Astrocyte (in vitro differentiated cells and primary cell): ENCODE results near the gene C2. TPM values are rescaled to one million over a fixed set of nuclear protein-coding genes. Genes with fewer than 3 reads are reported as not detected.
A peak's percentile ranks its signal among the peaks of the same experiment; 100 is the strongest.

ENCODE experiments used
- DNase-seq: peaks from one replicate; pipeline ENCODE4 v3.0.0-alpha.2; 2010; ENCODE audit warnings: low read depth
- FAIRE-seq: peaks from 2 replicates; lab custom pipeline; 2011; peaks lifted over from hg19 to GRCh38; lab: Jason Lieb, UNC
- H2AFZ ChIP-seq: 2 replicates; pipeline ENCODE4 v1.6.0; 2012; ENCODE audit warnings: low read depth, low read length, inconsistent platforms
- H3K27ac ChIP-seq: 2 replicates; pipeline ENCODE4 v1.5.1; 2011; ENCODE audit warnings: low read depth, low read length, inconsistent platforms
- H3K27me3 ChIP-seq: 2 replicates; pipeline ENCODE4 v1.6.0; 2011; ENCODE audit warnings: low read length, inconsistent platforms; ENCODE audit not compliant: insufficient read depth
- H3K36me3 ChIP-seq: 2 replicates; pipeline ENCODE4 v1.5.1; 2011; ENCODE audit warnings: low read length, inconsistent platforms; ENCODE audit not compliant: insufficient read depth
- H3K4me1 ChIP-seq: 2 replicates; pipeline ENCODE4 v1.5.1; 2011; ENCODE audit warnings: low read length, inconsistent platforms; ENCODE audit not compliant: insufficient read depth
- H3K4me2 ChIP-seq: 2 replicates; pipeline ENCODE4 v1.6.0; 2012; ENCODE audit warnings: low read length, inconsistent platforms
- H3K4me3 ChIP-seq: 2 replicates; pipeline ENCODE4 v1.5.1; 2011; ENCODE audit warnings: low read depth, mild to moderate bottlenecking, low read length, inconsistent platforms; ENCODE audit not compliant: insufficient read depth
- H3K79me2 ChIP-seq: 2 replicates; pipeline ENCODE4 v1.6.0; 2012; ENCODE audit warnings: mild to moderate bottlenecking, low read length, inconsistent platforms; ENCODE audit not compliant: insufficient read depth
- H3K9ac ChIP-seq: 2 replicates; pipeline ENCODE4 v1.6.0; 2012; ENCODE audit warnings: mild to moderate bottlenecking, low read length, inconsistent platforms
- H3K9me3 ChIP-seq: 2 replicates; pipeline ENCODE4 v1.5.1; 2012; ENCODE audit warnings: low read depth, mild to moderate bottlenecking, low read length, inconsistent platforms; ENCODE audit not compliant: insufficient read depth
- H4K20me1 ChIP-seq: 2 replicates; pipeline ENCODE4 v1.6.0; 2012; ENCODE audit warnings: low read length, inconsistent platforms; ENCODE audit not compliant: insufficient read depth
- H3K27ac Mint-ChIP-seq: one replicate; pipeline ENCODE4 v1.8.0; 2021; ENCODE audit warnings: mild to moderate bottlenecking, mixed read lengths; ENCODE audit not compliant: unreplicated experiment
- H3K27me3 Mint-ChIP-seq: one replicate; pipeline ENCODE4 v1.8.0; 2021; ENCODE audit warnings: low read depth, mixed read lengths; ENCODE audit not compliant: unreplicated experiment
- H3K36me3 Mint-ChIP-seq: one replicate; pipeline ENCODE4 v1.8.0; 2021; ENCODE audit warnings: low read depth, mixed read lengths; ENCODE audit not compliant: unreplicated experiment
- H3K4me1 Mint-ChIP-seq: one replicate; pipeline ENCODE4 v1.8.0; 2021; ENCODE audit warnings: low read depth, mixed read lengths; ENCODE audit not compliant: unreplicated experiment
- H3K4me3 Mint-ChIP-seq: one replicate; pipeline ENCODE4 v1.8.0; 2021; ENCODE audit warnings: mild to moderate bottlenecking, moderate library complexity, mixed read lengths; ENCODE audit not compliant: unreplicated experiment
- H3K9me3 Mint-ChIP-seq: one replicate; pipeline ENCODE4 v1.8.0; 2021; ENCODE audit warnings: mild to moderate bottlenecking, mixed read lengths; ENCODE audit not compliant: unreplicated experiment
- EZH2 ChIP-seq: IDR thresholded peaks from 2 replicates; pipeline ENCODE4 v1.6.1; 2012; ENCODE audit warnings: mild to moderate bottlenecking, low read length, inconsistent platforms; ENCODE audit not compliant: insufficient read depth
- total RNA-seq: library from RNA; stranded (reverse); gene quantifications from 2 replicates; pipeline ENCODE4 v1.2.1, GENCODE V29; 2021
- TF ChIP-seq, protein P1 (sequence below): IDR thresholded peaks from 2 replicates; pipeline ENCODE4 v1.5.1; 2011; ENCODE audit warnings: low read depth, mild to moderate bottlenecking, inconsistent platforms, low read length, moderate library complexity; ENCODE audit not compliant: insufficient read depth

The C2 gene
- total RNA-seq, 1 donor from 2014 or later = 0.20 TPM

DNA sequence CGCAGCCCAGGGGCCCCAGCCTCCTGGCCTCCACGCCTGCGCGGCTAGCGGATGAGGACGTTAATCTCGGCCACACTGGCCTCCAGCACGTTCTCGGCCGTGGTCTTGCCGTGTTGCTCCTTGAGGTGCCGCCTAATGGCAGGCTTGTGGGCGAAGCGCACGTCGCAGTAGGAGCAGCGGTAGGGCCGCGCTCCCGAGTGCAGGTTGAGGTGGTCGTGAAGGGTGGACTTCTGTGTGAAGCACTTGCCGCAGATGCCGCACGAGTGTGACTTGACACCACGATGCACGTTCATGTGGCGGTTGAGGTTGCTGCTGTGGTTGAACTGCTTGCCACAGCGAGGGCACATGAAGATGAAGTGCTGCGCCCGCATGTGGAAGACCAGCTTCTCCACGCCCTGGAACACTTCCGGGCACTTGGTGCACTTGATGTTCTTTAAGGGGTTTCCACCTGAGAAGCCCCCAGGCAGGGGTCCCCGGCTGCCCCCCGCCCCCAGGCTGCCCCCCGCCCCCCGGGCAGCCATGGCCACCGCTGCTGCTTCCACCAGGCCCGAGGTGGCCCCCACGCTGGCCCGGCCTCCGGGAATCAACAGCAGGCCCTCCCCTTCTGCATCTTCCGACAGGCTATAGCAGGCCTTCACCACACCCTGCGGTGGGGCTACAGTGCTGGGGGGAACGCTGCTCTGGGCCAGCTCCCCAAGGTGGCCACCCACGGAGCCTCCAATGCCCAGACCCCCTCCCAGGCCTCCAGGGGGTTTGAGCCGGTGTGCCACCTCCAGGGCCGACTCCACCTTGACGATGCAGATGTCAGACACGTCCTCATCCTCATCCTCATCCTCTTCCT is 27.4 kb upstream of the C2 start:
- peaks cover under 1% of the 10 kb centered on the region for H3K36me3 ChIP-seq
- peaks cover 4% of the 10 kb centered on the region for H4K20me1 ChIP-seq
- DNase-seq (no peak), FAIRE-seq (no peak)
- H3K27ac ChIP-seq = no peak overlapping the region
- H3K4me3 Mint-ChIP-seq = peak overlapping the region; percentile 68
- no peaks in the 10 kb centered on the region for H3K9me3 Mint-ChIP-seq
- H3K79me2 ChIP-seq = peaks cover 14% of the 10 kb centered on the region
- H2AFZ ChIP-seq = no peak overlapping the region
- H3K4me2 ChIP-seq = peak overlapping the region; percentile 24
- H3K27ac Mint-ChIP-seq = no peak overlapping the region
- no peak overlapping the region for H3K4me3 ChIP-seq
- H3K4me1 ChIP-seq = peaks cover 20% of the 10 kb centered on the region
- no peak overlapping the region for H3K9ac ChIP-seq
- H3K36me3 Mint-ChIP-seq = no peaks in the 10 kb centered on the region
- TF ChIP-seq EZH2 = no peak
- H3K27me3 ChIP-seq = no peaks in the 10 kb centered on the region
- peaks cover 5% of the 10 kb centered on the region for H3K27me3 Mint-ChIP-seq
- no peaks in the 10 kb centered on the region for H3K9me3 ChIP-seq
- H3K4me1 Mint-ChIP-seq = peaks cover 11% of the 10 kb centered on the region

DNA sequence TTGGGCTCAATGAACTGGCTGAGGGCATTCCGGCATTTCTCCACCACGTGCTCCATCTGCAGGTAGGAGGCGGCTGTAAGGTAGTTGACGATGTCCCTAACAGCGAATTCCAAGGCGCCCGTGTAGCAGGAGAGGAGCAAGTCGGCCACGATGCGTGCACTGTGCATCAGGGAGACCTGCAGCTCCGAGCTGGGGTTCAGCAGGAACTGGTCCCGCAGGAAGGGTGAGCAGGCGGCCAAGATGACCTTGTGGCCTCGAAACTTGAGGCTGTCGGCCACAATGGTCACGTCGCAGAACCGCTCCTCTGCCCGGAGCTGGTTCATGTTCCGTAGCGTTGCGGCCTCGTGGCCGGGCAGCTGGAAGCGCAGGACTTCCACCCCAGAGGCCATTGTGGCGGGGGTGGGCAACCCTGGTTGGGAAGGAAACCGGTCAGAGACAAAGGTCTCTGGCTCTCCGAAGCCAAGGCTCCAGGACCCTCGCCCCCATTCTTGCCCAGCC is 26.6 kb upstream of the C2 start:
- Mint-ChIP-seq H3K4me3 (peak overlapping the region; percentile 68), H3K27ac (no peak overlapping the region), H3K36me3 (no peaks in the 10 kb centered on the region), H3K9me3 (no peaks in the 10 kb centered on the region), H3K27me3 (peaks cover 8% of the 10 kb centered on the region), H3K4me1 (peaks cover 11% of the 10 kb centered on the region)
- peaks cover 20% of the 10 kb centered on the region for H3K4me1 ChIP-seq
- FAIRE-seq (no peak), DNase-seq (no peak)
- H3K36me3 ChIP-seq = no peaks in the 10 kb centered on the region
- peaks cover 14% of the 10 kb centered on the region for H3K79me2 ChIP-seq
- no peak for TF ChIP-seq EZH2
- TF ChIP-seq, protein P1, sequence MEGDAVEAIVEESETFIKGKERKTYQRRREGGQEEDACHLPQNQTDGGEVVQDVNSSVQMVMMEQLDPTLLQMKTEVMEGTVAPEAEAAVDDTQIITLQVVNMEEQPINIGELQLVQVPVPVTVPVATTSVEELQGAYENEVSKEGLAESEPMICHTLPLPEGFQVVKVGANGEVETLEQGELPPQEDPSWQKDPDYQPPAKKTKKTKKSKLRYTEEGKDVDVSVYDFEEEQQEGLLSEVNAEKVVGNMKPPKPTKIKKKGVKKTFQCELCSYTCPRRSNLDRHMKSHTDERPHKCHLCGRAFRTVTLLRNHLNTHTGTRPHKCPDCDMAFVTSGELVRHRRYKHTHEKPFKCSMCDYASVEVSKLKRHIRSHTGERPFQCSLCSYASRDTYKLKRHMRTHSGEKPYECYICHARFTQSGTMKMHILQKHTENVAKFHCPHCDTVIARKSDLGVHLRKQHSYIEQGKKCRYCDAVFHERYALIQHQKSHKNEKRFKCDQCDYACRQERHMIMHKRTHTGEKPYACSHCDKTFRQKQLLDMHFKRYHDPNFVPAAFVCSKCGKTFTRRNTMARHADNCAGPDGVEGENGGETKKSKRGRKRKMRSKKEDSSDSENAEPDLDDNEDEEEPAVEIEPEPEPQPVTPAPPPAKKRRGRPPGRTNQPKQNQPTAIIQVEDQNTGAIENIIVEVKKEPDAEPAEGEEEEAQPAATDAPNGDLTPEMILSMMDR = no peak
- H3K9me3 ChIP-seq = no peaks in the 10 kb centered on the region
- peak overlapping the region; percentile 72 for H3K9ac ChIP-seq
- peak overlapping the region; percentile 92 for H3K4me2 ChIP-seq
- H3K27me3 ChIP-seq = no peaks in the 10 kb centered on the region
- peaks cover 4% of the 10 kb centered on the region for H4K20me1 ChIP-seq
- H3K27ac ChIP-seq = no peak overlapping the region
- H3K4me3 ChIP-seq = peak overlapping the region; percentile 66
- peak overlapping the region; percentile 45 for H2AFZ ChIP-seq

DNA sequence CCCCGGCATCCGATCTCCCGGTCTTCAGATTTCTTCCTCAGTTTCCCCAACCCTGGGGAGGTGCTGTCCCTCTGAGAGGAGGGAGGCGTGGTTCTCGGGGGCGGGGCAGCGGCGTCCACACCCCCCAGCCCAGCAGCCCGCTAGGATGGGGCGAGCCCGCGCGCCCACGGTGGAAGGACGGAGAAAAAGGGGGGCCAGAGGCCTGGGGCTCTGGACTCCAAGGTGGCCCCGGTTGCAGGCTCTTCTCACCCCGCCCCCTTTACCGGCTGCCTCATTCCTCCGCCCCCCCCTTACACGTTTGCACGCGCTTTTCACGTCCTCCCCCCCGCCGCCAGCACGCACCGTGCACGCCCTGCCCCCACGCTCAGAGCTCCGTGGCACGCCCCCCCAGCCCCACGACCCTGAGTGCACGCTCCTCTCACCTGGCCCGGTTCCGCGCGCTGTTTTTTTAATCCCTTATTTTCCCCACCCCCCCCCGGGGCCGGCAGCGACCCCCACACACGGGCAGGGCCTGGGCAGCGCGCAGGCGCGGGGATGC is 26.0 kb upstream of the C2 start:
- H3K4me1 Mint-ChIP-seq = peaks cover 11% of the 10 kb centered on the region

More for the DNA sequence above, 26.0 kb upstream of the C2 start:
- H3K79me2 ChIP-seq = peaks cover 14% of the 10 kb centered on the region
- TF ChIP-seq, protein P1 = no peak
- no peak for TF ChIP-seq EZH2
- peak overlapping the region; percentile 66 for H3K4me3 ChIP-seq
- H3K36me3 ChIP-seq = no peaks in the 10 kb centered on the region
- H3K4me2 ChIP-seq = peak overlapping the region; percentile 92
- peak overlapping the region; percentile 45 for H2AFZ ChIP-seq
- no peaks in the 10 kb centered on the region for H3K9me3 Mint-ChIP-seq
- peak overlapping the region; percentile 68 for H3K4me3 Mint-ChIP-seq
- H3K9ac ChIP-seq = peak overlapping the region; percentile 72
- DNase-seq = peak; percentile 32
- H3K9me3 ChIP-seq = no peaks in the 10 kb centered on the region
- FAIRE-seq = no peak
- H3K27ac Mint-ChIP-seq = no peak overlapping the region
- peaks cover 4% of the 10 kb centered on the region for H4K20me1 ChIP-seq
- peaks cover 20% of the 10 kb centered on the region for H3K4me1 ChIP-seq
- H3K36me3 Mint-ChIP-seq = no peaks in the 10 kb centered on the region
- H3K27me3 Mint-ChIP-seq = peaks cover 9% of the 10 kb centered on the region
- no peak overlapping the region for H3K27ac ChIP-seq
- no peaks in the 10 kb centered on the region for H3K27me3 ChIP-seq
